Skin of body (tissue), 2 donors: ENCODE measurements around the gene CERS1. TPM values are rescaled to one million over a fixed set of nuclear protein-coding genes. Genes with fewer than 3 reads are reported as not detected.

Experiments
- DNase-seq: peaks from one replicate; lab custom pipeline; 2025; lab: John Stamatoyannopoulos, UW
- total RNA-seq: library from RNA; depleted of rRNA; stranded (reverse); fragments of >200 nt; gene quantifications from one replicate; pipeline ENCODE4 v1.2.3, GENCODE V29; 2014

The CERS1 gene
- total RNA-seq, 1 donor from 2014 or later = 2.5 TPM

DNA sequence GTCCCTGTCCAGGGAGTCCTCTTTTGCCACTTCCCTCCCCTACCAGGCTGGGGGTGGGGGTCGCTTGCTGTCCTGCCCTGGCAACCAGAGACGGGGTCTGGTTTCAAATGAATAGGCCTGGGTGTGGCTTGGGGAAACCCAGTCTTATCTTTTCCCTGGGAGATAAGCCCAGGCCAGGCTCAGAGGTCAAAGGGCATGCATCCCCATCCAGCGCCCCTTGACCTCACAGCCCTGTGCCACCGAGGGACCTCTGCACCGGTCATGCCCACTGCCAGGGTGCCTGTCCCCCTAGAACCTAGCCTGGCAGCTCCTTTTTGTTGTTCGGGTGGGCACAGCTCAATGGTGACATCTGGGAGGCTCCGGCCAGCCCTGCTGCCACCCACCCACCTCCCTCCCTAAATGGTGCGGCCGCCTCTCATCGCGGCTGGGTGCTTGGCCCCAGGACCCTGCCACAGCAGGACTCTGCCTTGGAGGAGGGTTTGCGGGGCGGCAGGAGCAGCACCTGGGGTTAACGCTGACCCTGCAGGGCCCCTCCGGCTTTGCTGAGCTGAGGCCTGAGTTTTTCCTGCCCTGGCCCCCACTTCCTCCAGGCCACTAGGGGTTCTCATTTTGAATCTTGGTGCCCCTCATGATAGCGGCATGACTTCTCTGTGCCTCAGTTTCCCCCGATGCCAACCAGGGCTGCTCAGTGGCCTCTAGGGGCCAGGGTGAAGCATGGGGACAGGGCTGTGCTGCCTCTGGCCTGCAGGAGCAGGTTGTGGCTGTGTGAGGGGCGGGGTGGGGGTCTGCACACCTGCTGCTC, 2.9 kb upstream of the CERS1 start:
- no peak for DNase-seq

DNA sequence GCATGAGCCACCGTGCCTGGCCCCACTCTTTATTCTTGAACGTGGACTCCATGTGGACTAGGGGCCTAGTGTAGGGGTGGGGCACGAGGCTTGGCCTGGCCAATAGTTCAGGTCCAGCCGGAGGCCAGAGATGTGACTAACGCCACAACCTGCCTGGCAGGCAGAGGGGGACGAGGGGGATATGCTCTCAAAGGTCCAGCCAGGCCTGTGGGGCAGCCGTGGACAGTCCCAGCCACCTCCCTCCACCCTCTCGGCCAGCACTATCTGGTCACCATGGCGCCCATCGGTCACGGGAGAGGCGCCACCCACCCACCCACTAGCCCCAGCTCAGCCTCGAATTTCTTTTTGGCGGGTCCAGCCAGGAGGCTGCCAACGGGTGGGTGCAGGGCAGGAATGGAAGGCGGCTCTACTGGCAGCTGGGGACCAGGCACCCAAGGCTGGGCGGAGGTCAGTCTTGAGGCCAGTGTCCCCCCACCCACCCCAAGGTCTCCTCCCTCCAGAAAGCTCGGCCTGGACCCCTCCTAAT, 2.2 kb upstream of the CERS1 start:
- DNase-seq = no peak

DNA sequence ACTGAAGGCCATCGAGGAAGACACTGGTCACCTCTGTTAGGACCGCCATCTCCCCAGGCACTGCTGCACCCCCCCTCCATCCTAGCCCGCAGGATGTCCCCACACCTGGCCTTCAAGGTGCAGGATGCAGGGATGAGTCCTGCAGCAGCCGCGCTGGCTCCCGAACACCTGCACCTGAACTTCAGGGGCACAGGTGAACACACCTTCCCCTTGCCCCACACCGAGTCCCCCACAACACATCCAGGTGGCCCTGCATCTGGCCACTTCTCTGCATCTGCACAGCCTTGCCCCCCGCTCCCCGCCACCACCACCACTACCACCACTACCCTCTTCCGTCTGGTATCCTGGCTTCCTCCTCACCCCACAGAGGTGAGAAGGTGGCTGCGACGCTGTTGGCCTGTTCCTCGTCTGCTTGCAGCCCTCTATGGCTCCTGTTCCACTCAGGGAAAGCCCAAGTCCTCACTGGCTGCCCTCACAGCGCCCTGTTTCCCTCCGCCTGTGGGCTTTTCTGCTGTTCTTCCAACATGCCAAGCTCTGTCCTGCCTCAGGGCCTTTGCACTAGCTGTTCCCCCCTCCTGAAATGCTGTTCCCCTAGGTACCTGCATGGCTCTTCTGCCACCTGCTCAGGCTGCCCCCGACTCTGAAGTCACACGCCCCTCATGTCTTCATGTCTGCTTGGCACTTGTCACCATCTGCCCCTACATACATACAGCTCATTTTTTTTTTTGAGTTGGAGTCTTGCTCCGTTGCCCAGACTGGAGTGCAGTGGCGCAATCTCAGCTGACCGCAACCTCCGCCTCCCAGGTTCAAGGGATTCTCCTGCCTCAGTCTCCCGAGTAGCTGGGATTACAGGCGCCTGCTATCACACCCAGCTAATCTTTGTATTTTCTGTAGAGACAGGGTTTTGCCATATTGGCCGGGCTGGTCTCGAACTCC, 1.4 kb upstream of the CERS1 start:
- no peak for DNase-seq

DNA sequence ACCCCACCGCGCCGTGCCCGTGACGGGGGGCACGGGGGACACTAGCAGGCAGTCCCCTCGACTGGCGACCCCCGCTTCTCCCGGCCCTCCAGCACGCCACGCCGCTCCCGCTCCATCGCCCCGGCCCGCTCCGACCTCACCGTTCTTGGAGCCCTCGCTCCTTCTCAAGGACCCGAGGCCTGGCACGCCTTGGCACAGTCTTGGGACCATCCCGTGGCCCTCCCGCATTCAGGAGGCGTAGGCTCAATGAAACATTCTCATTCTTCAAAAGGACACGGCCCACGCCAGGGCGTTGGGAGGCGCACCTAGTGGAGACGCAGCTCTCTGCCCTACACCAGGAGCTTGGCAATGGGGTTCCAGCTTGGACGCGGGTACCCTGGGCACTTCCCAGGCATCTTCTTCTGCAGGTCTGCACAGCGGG, 473 bp upstream of the CERS1 start:
- DNase-seq = no peak

DNA sequence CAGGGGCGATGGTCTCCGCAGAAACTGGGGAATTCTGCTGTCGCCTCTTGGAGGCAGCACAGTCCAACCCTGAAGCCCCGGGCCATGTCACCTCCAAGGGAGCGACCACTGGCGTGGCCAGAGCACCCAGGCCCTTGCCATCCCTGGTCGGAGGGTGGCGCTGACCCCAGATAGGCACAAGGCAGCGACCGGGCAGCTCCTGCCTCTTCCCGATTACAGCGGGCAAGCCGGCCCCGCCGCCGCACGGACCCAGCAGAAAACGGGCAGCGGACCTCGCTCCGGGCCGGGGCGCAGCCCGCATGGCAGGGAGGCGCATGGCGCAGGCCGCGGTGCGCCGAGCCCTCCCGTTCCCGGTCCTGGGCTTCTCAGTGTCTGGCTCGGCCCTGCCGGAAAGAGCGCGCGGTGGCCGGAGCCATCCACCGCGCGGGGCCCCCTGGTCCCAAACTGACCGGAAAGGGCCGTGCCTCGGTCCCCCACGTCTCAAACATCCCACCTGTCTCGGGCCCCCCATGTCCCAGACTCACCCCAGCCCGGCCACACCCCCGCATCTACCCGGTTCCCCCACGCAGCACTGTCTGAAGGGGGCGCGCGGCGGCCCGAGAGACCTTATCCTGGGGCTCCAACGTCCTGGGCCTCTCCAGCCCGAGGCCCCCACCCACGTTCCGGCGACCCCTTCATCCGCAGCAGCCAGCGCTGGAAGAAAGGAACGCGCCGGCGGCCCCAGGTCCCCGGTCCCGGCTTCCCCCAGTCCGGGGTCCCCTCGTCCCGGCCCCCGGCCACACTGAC, 727 bp downstream of the CERS1 start:
- no peak for DNase-seq

DNA sequence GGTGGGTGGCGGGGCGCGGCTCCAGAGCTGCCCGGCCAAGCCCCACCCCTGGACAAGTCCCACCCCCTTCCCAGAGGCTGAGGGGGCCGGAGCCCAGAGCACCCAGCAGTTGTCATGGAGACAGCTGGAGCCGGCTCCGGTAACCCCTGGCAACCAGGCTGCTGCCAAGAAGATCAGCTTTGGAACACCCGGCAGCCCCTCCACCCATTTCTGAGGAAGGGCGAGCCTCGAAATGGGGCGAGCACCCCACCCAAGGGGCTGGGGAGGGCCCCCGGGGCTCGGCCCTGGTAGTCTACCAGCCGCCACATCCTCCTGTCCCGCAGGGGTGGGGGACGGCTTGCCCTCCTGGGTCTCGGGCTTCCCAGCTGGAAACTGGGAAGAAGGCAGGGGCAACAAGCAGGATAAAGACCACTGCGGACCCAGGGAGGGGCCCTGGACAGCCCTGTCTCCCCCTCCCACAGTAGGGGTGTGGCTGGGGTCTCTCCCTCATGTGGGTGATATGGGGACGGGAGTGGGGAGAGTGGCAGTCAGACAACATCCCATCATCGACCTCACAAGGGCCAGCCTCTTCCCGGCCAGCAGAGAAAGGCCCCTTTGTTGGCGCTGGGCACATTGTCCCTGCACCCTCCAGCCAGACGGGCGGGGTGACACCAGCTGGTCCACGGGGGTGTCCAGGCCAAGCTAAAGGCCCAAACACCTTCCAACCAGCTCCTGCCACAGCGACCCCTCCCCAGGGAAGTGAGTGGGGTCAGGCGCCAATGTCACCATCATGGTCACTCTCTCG, 1.5 kb downstream of the CERS1 start:
- DNase-seq = peak; percentile 77

DNA sequence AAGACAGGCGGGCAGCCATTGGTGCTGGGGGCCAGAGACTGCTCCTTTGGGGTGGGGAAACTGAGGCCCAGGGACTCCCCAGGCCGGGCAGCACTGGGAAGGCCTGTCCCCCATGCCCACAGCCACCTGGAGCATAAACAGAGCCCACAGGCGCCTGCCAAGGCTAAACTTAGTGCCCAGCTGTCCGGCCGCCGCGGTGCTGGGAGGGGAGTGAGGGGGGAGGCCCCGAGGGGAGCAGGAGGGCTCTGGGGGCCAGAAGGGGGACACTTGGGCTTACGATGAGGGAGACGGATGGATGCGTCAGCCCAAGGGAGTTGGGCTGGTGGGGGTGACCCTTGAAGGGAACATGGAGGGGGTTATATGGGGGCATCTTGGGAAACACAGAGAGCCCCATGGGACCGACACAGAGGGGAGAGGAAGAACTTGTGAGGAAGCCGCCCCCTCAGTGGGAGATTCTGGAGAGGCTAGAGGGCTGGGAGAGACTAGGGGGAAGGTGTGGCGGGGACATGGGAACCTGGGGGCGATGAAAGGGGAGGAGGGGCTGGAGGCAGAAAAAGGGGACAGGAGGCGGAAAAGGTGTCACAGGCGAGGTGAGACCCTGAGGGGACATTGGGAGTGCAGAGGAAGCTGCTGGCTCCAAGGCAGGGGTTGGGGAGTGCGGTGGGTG, 2.2 kb downstream of the CERS1 start:
- no peak for DNase-seq

DNA sequence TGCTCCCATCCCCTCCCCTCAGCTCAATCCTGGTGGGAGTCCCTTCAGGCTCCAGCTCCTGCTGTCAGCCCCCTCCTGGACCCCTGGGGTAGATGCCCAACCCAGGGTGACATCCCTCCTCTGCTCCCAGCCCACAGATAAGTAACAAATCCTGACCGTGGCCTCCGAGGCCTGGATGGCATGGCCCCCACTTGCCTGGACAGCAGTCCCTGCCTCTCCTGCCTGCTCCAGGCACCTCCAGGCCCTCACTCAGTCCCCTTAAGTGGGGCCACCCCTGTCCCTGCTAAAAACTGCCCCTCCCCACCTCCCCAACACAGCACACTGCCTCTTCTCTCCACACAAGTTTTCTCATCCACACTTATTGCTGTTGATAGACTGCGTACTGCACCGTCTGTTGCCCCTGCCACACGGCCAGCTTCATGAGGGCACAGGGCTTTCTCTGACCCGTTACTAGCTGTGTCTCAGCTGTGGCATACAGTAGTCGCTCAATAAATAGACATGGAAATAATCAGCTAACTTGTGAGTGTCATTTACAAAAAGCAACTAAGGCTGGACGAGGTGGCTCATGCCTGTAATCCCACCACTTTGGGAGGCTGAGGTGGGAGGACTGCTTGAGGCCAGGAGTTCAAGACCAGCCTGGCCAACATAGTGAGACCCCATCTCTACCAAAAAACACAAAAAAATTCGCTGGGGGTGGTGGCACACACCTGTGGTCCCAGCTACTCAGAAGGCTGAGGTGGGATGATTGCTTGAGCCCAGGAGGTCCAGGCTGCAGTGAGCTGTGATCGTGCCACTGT, 5.8 kb downstream of the CERS1 start:
- DNase-seq = no peak

DNA sequence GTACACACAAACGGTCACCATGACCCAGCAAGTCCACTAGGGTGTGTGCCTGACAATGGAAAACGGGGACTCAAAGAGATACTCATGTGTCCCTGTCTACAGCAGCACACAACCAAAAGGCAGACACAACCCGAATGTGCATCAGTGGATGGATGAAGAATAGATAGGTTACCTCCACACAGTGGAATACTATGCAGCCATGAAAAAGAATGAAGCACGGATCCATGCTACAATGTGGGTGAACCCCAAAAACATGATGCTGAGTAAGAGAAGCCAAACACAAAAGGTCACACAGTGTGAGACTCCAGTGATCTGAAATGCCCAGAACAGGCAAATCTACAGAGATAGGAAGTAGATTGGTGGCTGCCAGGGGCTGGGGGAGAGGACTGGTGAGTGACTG, 9.0 kb downstream of the CERS1 start:
- no peak for DNase-seq

DNA sequence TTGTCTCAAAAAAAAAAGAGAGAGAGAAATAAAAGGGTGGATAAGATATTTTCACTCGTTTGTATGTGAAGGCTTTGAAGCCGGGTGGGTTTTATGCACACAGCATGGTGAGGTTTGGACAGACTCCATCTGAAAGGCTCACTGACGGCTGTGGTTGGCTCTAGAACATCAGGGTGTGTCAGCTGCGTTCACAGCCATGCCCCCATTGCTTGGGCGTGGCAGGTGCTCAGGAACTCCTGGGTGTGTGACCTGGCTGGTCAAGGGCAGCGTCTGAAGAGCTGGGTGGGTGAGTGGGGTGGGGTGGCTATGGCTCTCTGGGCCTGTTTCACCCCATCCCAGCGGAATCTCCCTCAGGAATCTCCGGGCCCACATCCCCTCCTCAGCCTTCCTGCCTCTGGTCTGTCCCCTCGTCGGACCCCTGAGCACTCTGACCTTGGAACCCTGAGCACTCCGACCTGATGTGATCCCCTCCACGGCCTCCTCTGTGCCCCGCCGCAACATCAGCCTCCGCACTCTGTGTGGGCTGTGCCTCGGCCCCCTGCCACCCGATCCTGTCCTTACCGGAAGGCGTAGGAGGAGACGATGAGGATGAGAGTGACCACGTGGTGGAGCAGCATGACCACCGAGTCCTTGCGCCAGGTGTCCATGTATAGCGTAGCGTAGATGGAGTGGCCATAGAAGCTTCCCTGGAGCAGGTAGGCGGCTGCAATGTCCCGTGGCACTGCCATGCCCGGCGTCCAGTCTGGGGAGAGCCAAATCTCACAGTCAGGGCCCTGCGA, 12.2 kb downstream of the CERS1 start:
- no peak for DNase-seq

DNA sequence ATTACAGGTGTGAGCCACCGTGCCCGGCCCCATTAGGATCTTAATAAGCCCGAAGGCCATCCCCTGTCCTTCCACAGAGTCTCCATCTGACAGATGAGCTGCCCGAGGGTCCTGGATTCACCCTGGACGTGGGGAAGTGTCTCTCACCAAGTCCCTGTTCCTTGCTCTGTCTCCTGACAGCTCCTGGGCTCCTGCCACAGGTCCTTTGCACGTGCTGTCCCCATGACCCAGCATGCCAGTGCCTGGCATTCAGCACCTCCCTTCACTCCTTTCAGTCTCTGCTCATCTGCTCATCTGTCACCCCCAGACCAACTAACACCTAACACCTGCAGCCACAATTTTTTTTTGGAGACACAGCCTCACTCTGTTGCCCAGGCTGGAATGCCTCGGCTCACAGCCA, 14.5 kb downstream of the CERS1 start:
- DNase-seq = no peak

DNA sequence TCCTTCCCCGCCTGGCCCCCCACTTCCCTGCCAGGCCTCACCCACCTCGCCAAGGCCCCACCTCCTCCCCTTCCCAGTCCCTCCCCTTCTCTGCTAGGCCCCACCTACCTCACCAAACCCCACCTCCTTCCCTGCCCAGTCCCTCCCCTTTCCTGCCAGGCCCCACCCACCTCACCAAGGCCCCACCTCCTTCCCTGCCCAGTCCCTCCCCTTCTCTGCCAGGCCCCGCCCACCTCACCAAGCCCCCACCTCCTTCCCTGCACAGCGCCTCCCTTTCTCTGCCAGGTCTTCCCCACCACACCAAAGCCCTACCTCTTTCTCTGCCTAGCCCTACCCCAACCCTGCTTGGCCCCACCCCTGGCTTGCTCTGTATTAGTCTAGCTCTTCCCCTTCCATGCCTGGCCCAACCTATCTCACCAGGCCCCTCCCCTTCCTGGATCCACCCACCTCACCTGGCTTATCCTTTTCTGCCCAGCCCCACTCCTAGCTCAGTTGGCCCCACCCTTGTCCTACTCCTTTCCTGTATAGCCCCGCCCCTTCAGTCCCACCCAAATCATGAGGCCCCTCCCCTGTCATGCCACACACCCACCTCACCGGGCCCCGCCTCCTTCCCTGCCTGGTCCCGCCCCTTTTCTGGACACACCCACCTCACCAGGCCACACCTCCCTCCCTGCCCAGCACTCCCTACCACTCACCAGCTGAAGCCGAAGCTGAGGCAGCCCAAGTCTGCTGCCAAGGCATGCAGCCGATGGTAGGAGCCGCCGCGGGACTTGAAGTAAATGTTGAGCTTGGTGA, 16.2 kb downstream of the CERS1 start:
- no peak for DNase-seq

DNA sequence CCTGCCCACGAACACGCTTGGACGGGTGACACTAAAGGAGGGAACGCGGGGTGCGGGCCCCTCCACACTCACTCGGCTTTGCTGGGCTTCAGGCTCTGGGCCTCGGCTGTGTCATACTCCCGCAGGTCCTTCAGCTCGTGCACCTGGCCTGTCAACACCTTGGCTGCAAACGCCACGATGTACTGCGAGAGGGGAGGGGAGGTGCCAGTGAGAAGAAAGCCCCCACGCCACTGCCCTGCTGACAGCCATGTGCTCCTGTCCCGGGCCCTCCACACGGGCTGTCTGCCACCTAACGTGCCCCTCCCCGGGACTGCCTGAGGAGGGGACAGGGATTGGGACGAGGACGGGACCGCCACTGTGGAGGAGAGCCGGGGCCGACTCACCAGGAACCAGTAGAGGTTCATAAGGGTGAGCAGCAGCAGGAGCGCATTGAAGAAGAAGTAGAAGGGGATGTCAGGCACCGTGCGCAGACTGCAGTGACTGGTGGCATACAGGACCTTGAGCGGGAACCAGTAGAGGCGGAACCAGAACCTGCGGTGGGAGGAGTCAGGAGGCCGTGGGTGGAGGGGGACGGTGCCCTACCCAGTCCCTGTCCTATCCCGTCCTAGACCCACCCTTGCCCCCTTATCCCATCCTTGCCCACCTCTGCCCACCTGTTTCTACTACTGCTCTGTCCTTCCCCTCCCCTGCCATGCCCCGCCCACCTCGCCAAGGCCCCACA, 16.9 kb downstream of the CERS1 start:
- DNase-seq = no peak

DNA sequence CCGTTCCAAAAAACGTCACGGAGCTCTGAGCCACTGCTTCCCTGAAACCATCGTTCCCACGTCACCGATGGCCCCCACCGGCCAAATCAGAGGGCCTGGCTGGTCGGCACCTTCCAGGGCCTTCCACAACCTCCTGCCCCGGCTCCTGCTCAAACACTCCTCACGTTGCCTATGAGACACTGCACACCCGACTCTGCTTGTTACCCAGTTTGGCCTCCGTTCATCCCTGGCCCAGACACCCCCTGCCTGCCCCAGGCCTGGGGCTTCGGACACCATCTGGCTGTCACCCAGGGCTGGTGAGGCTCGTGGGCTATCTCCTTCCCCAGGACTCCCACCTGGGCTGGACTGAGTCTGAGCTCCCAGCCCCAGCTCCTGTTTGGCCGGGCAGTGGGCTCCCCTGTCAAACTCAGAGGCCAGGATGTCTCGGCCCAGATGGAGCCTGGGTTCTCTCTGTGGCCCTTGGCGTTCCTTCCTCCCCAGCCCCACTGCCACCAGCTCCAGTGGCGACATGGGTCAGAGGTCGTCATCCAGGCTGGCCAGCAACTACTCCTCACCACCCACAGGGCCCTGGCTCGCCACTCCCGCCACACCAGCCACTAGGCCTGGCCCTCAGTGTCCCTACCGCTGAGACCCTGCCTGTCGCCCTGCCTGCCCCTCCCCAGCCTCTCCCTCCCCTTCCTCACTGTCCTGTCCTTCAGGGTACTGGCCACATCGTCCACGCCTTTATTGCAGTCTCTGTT, 17.7 kb downstream of the CERS1 start:
- DNase-seq = no peak

DNA sequence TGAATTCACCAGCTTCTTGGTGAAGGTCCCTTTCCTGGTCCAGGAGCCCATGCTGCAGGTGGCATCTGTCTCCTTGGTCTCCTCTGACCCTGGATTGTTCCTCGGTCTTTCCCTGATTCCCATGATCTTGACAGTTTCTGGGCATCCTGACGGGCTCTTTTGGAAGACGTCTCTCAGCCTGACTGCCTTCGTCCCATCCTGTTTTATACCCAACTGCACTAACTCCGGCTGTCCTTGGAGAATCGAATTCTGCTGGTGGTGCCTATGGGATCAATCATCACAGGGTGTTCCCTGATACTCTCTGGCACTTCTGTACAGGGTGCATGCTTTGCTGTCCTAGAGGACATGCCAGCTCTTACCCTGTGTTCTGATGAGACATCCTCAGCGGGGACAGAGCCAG, 19.1 kb downstream of the CERS1 start:
- DNase-seq = no peak

DNA sequence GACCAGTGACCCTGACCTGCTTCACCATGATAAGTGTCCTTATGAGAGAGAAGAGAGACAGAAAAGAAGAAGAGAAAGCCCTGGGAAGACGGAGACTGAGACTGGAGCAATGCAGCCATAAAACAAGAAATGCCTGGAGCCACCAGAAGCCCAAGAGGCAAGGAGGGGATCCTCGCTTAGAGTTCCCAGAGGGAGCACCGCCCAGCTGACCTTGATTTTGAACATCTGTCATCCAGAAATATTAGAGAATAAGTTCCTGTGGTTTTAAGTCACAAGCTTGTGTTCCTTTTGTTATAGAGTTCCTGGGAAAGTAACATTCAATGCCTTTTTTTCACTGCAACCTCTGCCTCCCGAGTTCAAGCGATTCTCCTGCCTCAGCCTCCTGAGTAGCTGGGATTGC, 20.2 kb downstream of the CERS1 start:
- DNase-seq = peak; percentile 26
